PC-3 (cell line): ENCODE measurements around the gene ACADL. TPM values are rescaled to one million over a fixed set of nuclear protein-coding genes. Genes with fewer than 3 reads are reported as not detected.

ENCODE experiments used
- ATAC-seq: fragments of 200-7000 bp; cut with Tn5 transposase; 2 replicates; pipeline ENCODE4 v1.9.1; 2020; ENCODE audit warnings: mild to moderate bottlenecking, moderate library complexity
- BruUV-seq: library from RNA; stranded (reverse); fragments of 400-500 nt; replicated peaks from 2 replicates; lab custom pipeline; 2021; lab: Mats Ljungman, UMichigan
- CTCF ChIA-PET: fragments of 300-600 bp; sonication (Branson Sonifier 250); formaldehyde crosslinking; loops from one replicate; lab custom pipeline; 2022; ENCODE audit warnings: antibody characterized with exemption; lab: Charles Lee
- POLR2A ChIA-PET: fragments of 300-600 bp; sonication (Branson Sonifier 250); formaldehyde crosslinking; loops from one replicate; lab custom pipeline; 2022; ENCODE audit warnings: antibody characterized with exemption; ENCODE audit not compliant: unreplicated experiment; lab: Charles Lee
- DNase-seq: peaks from one replicate; pipeline ENCODE4 v3.0.0-alpha.2; 2015
- H2AFZ ChIP-seq: fragments of 300-600 bp; sonication (generic); 2 replicates; pipeline ENCODE4 v1.6.0; 2016; ENCODE audit warnings: antibody characterized with exemption, low read length
- H3F3A ChIP-seq: fragments of 300-600 bp; sonication (generic); one replicate; pipeline ENCODE4 v1.6.0; 2017; ENCODE audit warnings: antibody characterized with exemption, low read length, control low read depth, mild to moderate bottlenecking; ENCODE audit not compliant: unreplicated experiment
- H3K27ac ChIP-seq: fragments of 300-600 bp; sonication (generic); 2 replicates; pipeline ENCODE4 v1.5.1; 2016; ENCODE audit warnings: mild to moderate bottlenecking, low read length
- H3K27me3 ChIP-seq: fragments of 300-600 bp; sonication (generic); 2 replicates; pipeline ENCODE4 v1.6.1; 2016; ENCODE audit warnings: low read length, mixed read lengths
- H3K36me3 ChIP-seq: fragments of 300-600 bp; sonication (generic); 2 replicates; pipeline ENCODE4 v1.6.1; 2016; ENCODE audit warnings: low read depth, mixed run types, low read length, mixed read lengths
- H3K4me1 ChIP-seq: fragments of 300-600 bp; sonication (generic); 2 replicates; pipeline ENCODE4 v1.5.1; 2016; ENCODE audit warnings: low read length; ENCODE audit not compliant: insufficient read depth
- H3K4me2 ChIP-seq: fragments of 300-600 bp; sonication (generic); 2 replicates; pipeline ENCODE4 v1.6.0; 2016; ENCODE audit warnings: low read length
- H3K4me3 ChIP-seq: fragments of 300-600 bp; sonication (generic); 2 replicates; pipeline ENCODE4 v1.5.1; 2016; ENCODE audit warnings: mild to moderate bottlenecking, low read length, mixed read lengths
- H3K79me2 ChIP-seq: fragments of 300-600 bp; sonication (generic); 2 replicates; pipeline ENCODE4 v1.6.1; 2017; ENCODE audit warnings: low read length, mixed read lengths
- H3K9ac ChIP-seq: fragments of 300-600 bp; sonication (generic); 2 replicates; pipeline ENCODE4 v1.6.0; 2016; ENCODE audit warnings: mild to moderate bottlenecking, low read length
- H3K9me2 ChIP-seq: fragments of 300-600 bp; sonication (generic); replicated peaks from 2 replicates; pipeline ENCODE4 v1.6.1; 2016; ENCODE audit warnings: mixed run types, low read length, mixed read lengths
- H3K9me3 ChIP-seq: fragments of 300-600 bp; sonication (generic); 2 replicates; pipeline ENCODE4 v1.6.1; 2016; ENCODE audit warnings: low read length, mixed read lengths
- H4K20me1 ChIP-seq: fragments of 300-600 bp; sonication (generic); 2 replicates; pipeline ENCODE4 v1.6.1; 2016; ENCODE audit warnings: low read length, mixed read lengths
- CTCF ChIP-seq: fragments of 300-600 bp; sonication (generic); conservative IDR thresholded peaks from 2 replicates; pipeline ENCODE4 v1.5.1; 2017; ENCODE audit warnings: antibody characterized with exemption, low read depth, mild to moderate bottlenecking, low read length
- EZH2 ChIP-seq: fragments of 300-600 bp; sonication (generic); IDR thresholded peaks from one replicate; pipeline ENCODE4 v1.6.1; 2017; ENCODE audit warnings: antibody characterized with exemption, mild to moderate bottlenecking, low read length; ENCODE audit not compliant: unreplicated experiment
- EZH2phosphoT487 ChIP-seq: fragments of 300-600 bp; sonication (generic); IDR thresholded peaks from 2 replicates; pipeline ENCODE4 v1.6.1; 2018; ENCODE audit warnings: mild to moderate bottlenecking, antibody characterized with exemption, low read length, borderline replicate concordance
- intact Hi-C: fragments of 100-400 bp; cut with micrococcal nuclease; formaldehyde crosslinking; loops from 2 replicates; pipeline ENCODE4 v1.9.0; 2023
- total RNA-seq: library from RNA; depleted of rRNA; stranded (reverse); fragments of >200 nt; gene quantifications from 2 replicates; pipeline ENCODE4 v1.2.3, GENCODE V29; 2014

ACADL gene
- total RNA-seq, 1 experiment from 2014 or later = 0.07 TPM

DNA sequence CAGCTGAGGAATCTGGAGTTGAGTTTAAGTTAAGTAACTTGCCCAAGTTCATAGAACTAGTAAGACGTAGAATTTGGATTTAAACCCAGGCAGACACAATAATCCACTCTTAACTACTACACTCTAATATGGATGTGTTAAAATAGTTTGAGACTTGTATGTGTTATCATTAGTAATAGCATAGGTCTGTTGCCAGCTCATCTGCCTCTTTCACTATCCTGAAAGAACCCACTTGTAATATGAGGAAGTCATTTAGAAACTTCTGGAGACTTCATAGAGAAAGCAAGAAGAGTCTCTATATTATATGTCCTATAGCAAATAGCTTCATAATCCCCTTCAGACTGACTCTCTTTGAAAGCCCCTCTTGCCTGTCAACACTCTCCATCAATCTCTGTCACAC, 43.0 kb upstream of the ACADL start:
- no peak overlapping the region for H3K9ac ChIP-seq
- no peak overlapping the region for H3K4me2 ChIP-seq
- no peak overlapping the region for H2AFZ ChIP-seq
- CTCF ChIA-PET = no interaction called here
- intact Hi-C loops = no loop called here
- peaks cover 16% of the 10 kb centered on the region for H3K27me3 ChIP-seq
- no peak for ATAC-seq
- POLR2A ChIA-PET = no interaction called here
- H3K9me2 ChIP-seq = no peaks in the 10 kb centered on the region
- no peaks in the 10 kb centered on the region for H3K36me3 ChIP-seq
- no TSS peak for BruUV-seq
- DNase-seq = no peak
- no peaks in the 10 kb centered on the region for H3F3A ChIP-seq
- no peaks in the 10 kb centered on the region for H4K20me1 ChIP-seq
- no peaks in the 10 kb centered on the region for H3K4me1 ChIP-seq
- no peaks in the 10 kb centered on the region for H3K79me2 ChIP-seq
- no peaks in the 10 kb centered on the region for H3K9me3 ChIP-seq
- TF ChIP-seq CTCF (no peak), EZH2 (no peak), EZH2phosphoT487 (no peak)
- no peak overlapping the region for H3K4me3 ChIP-seq
- H3K27ac ChIP-seq = no peak overlapping the region

DNA sequence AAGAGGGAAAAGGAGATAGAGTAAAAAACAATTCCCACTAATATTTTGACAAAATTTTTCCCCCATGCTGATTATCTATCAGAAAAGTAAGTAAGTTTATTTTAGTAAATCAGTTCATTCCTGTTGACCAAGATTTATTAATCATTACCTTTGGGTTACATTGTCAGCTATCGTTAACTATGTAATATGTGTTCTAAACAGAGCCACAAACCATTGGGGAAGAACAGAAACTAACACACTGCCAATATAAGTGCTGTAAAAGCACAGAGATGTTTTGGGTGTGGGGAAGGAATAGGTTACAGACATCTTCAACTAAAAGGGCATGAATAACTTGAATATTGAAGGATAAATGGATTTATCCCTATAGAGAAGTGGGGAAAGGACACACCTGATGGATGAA, 42.5 kb upstream of the ACADL start:
- Histone ChIP-seq H2AFZ (no peak overlapping the region), H3K4me1 (no peaks in the 10 kb centered on the region), H3F3A (no peaks in the 10 kb centered on the region), H3K79me2 (no peaks in the 10 kb centered on the region), H3K9me3 (no peaks in the 10 kb centered on the region), H3K27me3 (peaks cover 16% of the 10 kb centered on the region), H3K9ac (no peak overlapping the region), H3K4me3 (no peak overlapping the region), H3K36me3 (no peaks in the 10 kb centered on the region), H3K4me2 (no peak overlapping the region), H3K9me2 (no peaks in the 10 kb centered on the region), H4K20me1 (no peaks in the 10 kb centered on the region), H3K27ac (no peak overlapping the region)
- no peak for DNase-seq
- no TSS peak for BruUV-seq
- intact Hi-C loops = no loop called here
- CTCF ChIA-PET = no interaction called here
- no peak for ATAC-seq
- TF ChIP-seq EZH2phosphoT487 (no peak), EZH2 (no peak), CTCF (no peak)
- POLR2A ChIA-PET = no interaction called here

GRCh38 chr2:210264282-210264681, 39.0 kb upstream of the ACADL start:
- Histone ChIP-seq H3K4me2 (no peak overlapping the region), H3K9me3 (no peaks in the 10 kb centered on the region), H3K9ac (no peak overlapping the region), H3K79me2 (no peaks in the 10 kb centered on the region), H3F3A (no peaks in the 10 kb centered on the region), H3K4me1 (no peaks in the 10 kb centered on the region), H3K27me3 (peaks cover 24% of the 10 kb centered on the region; the same call in 1 of the 2 replicates), H3K9me2 (no peaks in the 10 kb centered on the region), H3K36me3 (no peaks in the 10 kb centered on the region), H3K4me3 (no peak overlapping the region), H2AFZ (no peak overlapping the region), H4K20me1 (no peaks in the 10 kb centered on the region), H3K27ac (no peak overlapping the region)
- BruUV-seq = no TSS peak
- ChIA-PET CTCF (no interaction called here), POLR2A (no interaction called here)
- DNase-seq (no peak), ATAC-seq (no peak)
- TF ChIP-seq CTCF (no peak), EZH2 (no peak), EZH2phosphoT487 (no peak)
- intact Hi-C loops = no loop called here
